Adrenal gland (tissue), 5 donors: ENCODE measurements around the gene CEACAM19.

Experiments
- POLR2A ChIP-seq, 2 donors: fragments of 450-650 bp; IDR thresholded peaks; one replicate each; pipeline ENCODE4 v1.6.1; 2017; ENCODE audit warnings: antibody characterized with exemption in 2 of 2, mild to moderate bottlenecking in 2 of 2, moderate library complexity in 1 of 2
- TF ChIP-seq, protein P1 (sequence below), 6 experiments: fragments of 450-650 bp in 4 of 6; fragments of 200-600 bp in 2 of 6; sonication (generic) in 1 of 6; IDR thresholded peaks; 1 replicate in 5 of 6; 2 replicates in 1 of 6; pipeline versions ENCODE4 v1.5.1 to v1.8.0; 2016 to 2021; ENCODE audit warnings: antibody characterized with exemption in 6 of 6, mild to moderate bottlenecking in 2 of 6, moderate library complexity in 1 of 6
- donor health status: DM: no; HTN: no; CAD: no.

- TF ChIP-seq, protein P1, sequence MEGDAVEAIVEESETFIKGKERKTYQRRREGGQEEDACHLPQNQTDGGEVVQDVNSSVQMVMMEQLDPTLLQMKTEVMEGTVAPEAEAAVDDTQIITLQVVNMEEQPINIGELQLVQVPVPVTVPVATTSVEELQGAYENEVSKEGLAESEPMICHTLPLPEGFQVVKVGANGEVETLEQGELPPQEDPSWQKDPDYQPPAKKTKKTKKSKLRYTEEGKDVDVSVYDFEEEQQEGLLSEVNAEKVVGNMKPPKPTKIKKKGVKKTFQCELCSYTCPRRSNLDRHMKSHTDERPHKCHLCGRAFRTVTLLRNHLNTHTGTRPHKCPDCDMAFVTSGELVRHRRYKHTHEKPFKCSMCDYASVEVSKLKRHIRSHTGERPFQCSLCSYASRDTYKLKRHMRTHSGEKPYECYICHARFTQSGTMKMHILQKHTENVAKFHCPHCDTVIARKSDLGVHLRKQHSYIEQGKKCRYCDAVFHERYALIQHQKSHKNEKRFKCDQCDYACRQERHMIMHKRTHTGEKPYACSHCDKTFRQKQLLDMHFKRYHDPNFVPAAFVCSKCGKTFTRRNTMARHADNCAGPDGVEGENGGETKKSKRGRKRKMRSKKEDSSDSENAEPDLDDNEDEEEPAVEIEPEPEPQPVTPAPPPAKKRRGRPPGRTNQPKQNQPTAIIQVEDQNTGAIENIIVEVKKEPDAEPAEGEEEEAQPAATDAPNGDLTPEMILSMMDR (IDR thresholded peaks at IDR 0.05): no peak
- TF ChIP-seq POLR2A (IDR thresholded peaks at IDR 0.05): no peak
These were observed 16.6 kb downstream of the CEACAM19 start for GRCh38 chr19:44687888-44688287.
